DOHH2 (cell line): ENCODE measurements around the gene MAMDC4.

Source experiments
- H3F3A ChIP-seq: fragments of 200-600 bp; sonication (generic), shearing (Covaris generic); 2 replicates; pipeline ENCODE4 v1.6.0; 2016; ENCODE audit warnings: antibody characterized with exemption, mild to moderate bottlenecking; ENCODE audit not compliant: control insufficient read depth, insufficient read depth
- H3K27ac ChIP-seq: fragments of 200-600 bp; sonication (generic); 2 replicates; pipeline ENCODE4 v1.5.1; 2014; ENCODE audit warnings: low read depth, mild to moderate bottlenecking, low read length, moderate library complexity
- H3K27me3 ChIP-seq: fragments of 200-600 bp; sonication (generic); 2 replicates; pipeline ENCODE4 v1.6.1; 2014; ENCODE audit warnings: mild to moderate bottlenecking, low read length, mixed read lengths; ENCODE audit not compliant: control insufficient read depth
- H3K36me3 ChIP-seq: fragments of 200-600 bp; sonication (generic); 2 replicates; pipeline ENCODE4 v1.6.1; 2014; ENCODE audit warnings: mild to moderate bottlenecking, low read length, moderate library complexity, mixed read lengths; ENCODE audit not compliant: control insufficient read depth
- H3K4me1 ChIP-seq: fragments of 200-600 bp; sonication (generic); 2 replicates; pipeline ENCODE4 v1.6.1; 2014; ENCODE audit warnings: mild to moderate bottlenecking, low read length, mixed read lengths; ENCODE audit not compliant: control insufficient read depth
- H3K4me2 ChIP-seq: fragments of 200-600 bp; sonication (generic); 2 replicates; pipeline ENCODE4 v1.6.0; 2014; ENCODE audit warnings: mild to moderate bottlenecking, low read length, moderate library complexity
- H3K4me3 ChIP-seq: fragments of 200-600 bp; sonication (generic); 2 replicates; pipeline ENCODE4 v1.5.1; 2014; ENCODE audit warnings: mild to moderate bottlenecking, low read length, mixed read lengths
- H3K79me2 ChIP-seq: fragments of 200-600 bp; sonication (generic); 2 replicates; pipeline ENCODE4 v1.6.1; 2014; ENCODE audit warnings: mild to moderate bottlenecking, low read length, mixed read lengths; ENCODE audit not compliant: control insufficient read depth
- H3K9me2 ChIP-seq: fragments of 200-600 bp; sonication (generic); replicated peaks from 2 replicates; pipeline ENCODE4 v1.6.1; 2014; ENCODE audit warnings: mild to moderate bottlenecking, low read length, mixed read lengths; ENCODE audit not compliant: control insufficient read depth
- H3K9me3 ChIP-seq: fragments of 200-600 bp; sonication (generic); 2 replicates; pipeline ENCODE4 v1.6.1; 2014; ENCODE audit warnings: antibody characterized with exemption, low read length, mixed read lengths; ENCODE audit not compliant: control insufficient read depth, insufficient read depth
- H4K20me1 ChIP-seq: fragments of 200-600 bp; sonication (generic); 2 replicates; pipeline ENCODE4 v1.6.0; 2014; ENCODE audit warnings: low read depth, mild to moderate bottlenecking, antibody characterized with exemption, low read length, moderate library complexity; ENCODE audit not compliant: control insufficient read depth, insufficient read depth
- CTCF ChIP-seq: fragments of 200-600 bp; sonication (generic); IDR thresholded peaks from one replicate; pipeline ENCODE4 v1.5.1; 2014; ENCODE audit warnings: antibody characterized with exemption, mild to moderate bottlenecking, low read depth, low read length; ENCODE audit not compliant: poor library complexity, severe bottlenecking
- EZH2phosphoT487 ChIP-seq: fragments of 200-600 bp; sonication (generic); IDR thresholded peaks from 2 replicates; pipeline ENCODE4 v1.6.1; 2017; ENCODE audit warnings: borderline replicate concordance, mild to moderate bottlenecking, antibody characterized with exemption, low read length, moderate library complexity, mixed read lengths

Gene MAMDC4

GRCh38 chr9:136846376-136847087 is 5.6 kb upstream of the MAMDC4 start:
- Histone ChIP-seq H3K9me2 (no peaks in the 10 kb centered on the region), H3K79me2 (peaks cover 13% of the 10 kb centered on the region), H3K36me3 (peaks cover 17% of the 10 kb centered on the region; the same call in 1 of the 2 replicates), H3K4me2 (no peak overlapping the region), H3F3A (no peaks in the 10 kb centered on the region; the same call in 1 of the 2 replicates), H3K4me1 (peaks cover 36% of the 10 kb centered on the region), H3K9me3 (no peaks in the 10 kb centered on the region), H3K4me3 (no peak overlapping the region), H4K20me1 (peaks cover 10% of the 10 kb centered on the region), H3K27ac (no peak overlapping the region), H3K27me3 (no peaks in the 10 kb centered on the region)
- TF ChIP-seq CTCF (no peak), EZH2phosphoT487 (no peak)

GRCh38 chr9:136847088-136847825 is 4.9 kb upstream of the MAMDC4 start:
- H3K79me2 ChIP-seq: peaks cover 13% of the 10 kb centered on the region
- no peaks in the 10 kb centered on the region; the same call in 1 of the 2 replicates for H3F3A ChIP-seq
- peak overlapping the region; percentile 79 for H3K4me3 ChIP-seq
- no peaks in the 10 kb centered on the region for H3K9me2 ChIP-seq
- H4K20me1 ChIP-seq: peaks cover 6% of the 10 kb centered on the region; the same call in 1 of the 2 replicates
- peaks cover 21% of the 10 kb centered on the region; the same call in 1 of the 2 replicates for H3K36me3 ChIP-seq
- peaks cover 29% of the 10 kb centered on the region for H3K4me1 ChIP-seq
- TF ChIP-seq CTCF (no peak), EZH2phosphoT487 (no peak)
- no peaks in the 10 kb centered on the region for H3K9me3 ChIP-seq
- no peaks in the 10 kb centered on the region for H3K27me3 ChIP-seq
- H3K27ac ChIP-seq: peak overlapping the region; percentile 57; the same call in 1 of the 2 replicates
- peak overlapping the region; percentile 75 for H3K4me2 ChIP-seq

- Histone ChIP-seq H4K20me1 (peaks cover 6% of the 10 kb centered on the region; the same call in 1 of the 2 replicates), H3K27me3 (no peaks in the 10 kb centered on the region), H3F3A (no peaks in the 10 kb centered on the region; the same call in 1 of the 2 replicates), H3K4me1 (peaks cover 24% of the 10 kb centered on the region), H3K36me3 (peaks cover 21% of the 10 kb centered on the region; the same call in 1 of the 2 replicates), H3K79me2 (peaks cover 13% of the 10 kb centered on the region), H3K4me3 (peak overlapping the region; percentile 79), H3K4me2 (peak overlapping the region; percentile 75), H3K9me3 (no peaks in the 10 kb centered on the region), H3K9me2 (no peaks in the 10 kb centered on the region), H3K27ac (peak overlapping the region; percentile 57)
- TF ChIP-seq EZH2phosphoT487 (no peak), CTCF (no peak)
Observed at GRCh38 chr9:136847826-136848392, 4.2 kb upstream of the MAMDC4 start.
